Activated T-helper 1 cell treated with Interleukin-2 at 50 U/mL for 16 hours (primary cell): ENCODE results near the gene TIMMDC1.
A peak's percentile ranks its signal among the peaks of the same experiment; 100 is the strongest.

Experiments used
- DNase-seq: peaks from one replicate; pipeline ENCODE4 v3.0.0-alpha.2; 2020; ENCODE audit warnings: low read depth

TIMMDC1 gene, protein sequence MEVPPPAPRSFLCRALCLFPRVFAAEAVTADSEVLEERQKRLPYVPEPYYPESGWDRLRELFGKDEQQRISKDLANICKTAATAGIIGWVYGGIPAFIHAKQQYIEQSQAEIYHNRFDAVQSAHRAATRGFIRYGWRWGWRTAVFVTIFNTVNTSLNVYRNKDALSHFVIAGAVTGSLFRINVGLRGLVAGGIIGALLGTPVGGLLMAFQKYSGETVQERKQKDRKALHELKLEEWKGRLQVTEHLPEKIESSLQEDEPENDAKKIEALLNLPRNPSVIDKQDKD

GRCh38 chr3:119498186-119499011, at the start of gene TIMMDC1:
TSS of gene TIMMDC1 (plus strand) at chr3:119498547. CDS start at chr3:119498734, 187 bp downstream.
- DNase-seq: peak; percentile 97

DNA sequence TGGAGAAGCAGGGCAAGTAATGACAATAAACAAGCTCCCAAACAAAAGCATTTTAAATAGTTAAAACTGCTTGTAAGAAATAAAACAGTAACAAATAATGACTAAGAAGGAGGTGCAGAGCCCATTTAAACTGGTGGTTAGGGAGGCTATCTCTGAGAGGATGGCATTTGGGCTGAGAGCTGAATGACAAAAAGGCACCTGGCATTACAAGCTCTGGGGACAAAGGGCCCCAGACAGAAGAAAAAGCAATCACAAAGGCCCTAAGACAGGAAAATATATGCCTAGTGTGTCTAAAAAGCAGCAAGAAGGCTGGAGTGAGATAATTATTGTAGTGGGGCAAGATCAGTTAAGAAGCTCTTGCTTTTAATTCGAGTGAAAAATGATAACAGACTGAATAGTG, 44.5 kb upstream of the TIMMDC1 start:
- DNase-seq: no peak

DNA sequence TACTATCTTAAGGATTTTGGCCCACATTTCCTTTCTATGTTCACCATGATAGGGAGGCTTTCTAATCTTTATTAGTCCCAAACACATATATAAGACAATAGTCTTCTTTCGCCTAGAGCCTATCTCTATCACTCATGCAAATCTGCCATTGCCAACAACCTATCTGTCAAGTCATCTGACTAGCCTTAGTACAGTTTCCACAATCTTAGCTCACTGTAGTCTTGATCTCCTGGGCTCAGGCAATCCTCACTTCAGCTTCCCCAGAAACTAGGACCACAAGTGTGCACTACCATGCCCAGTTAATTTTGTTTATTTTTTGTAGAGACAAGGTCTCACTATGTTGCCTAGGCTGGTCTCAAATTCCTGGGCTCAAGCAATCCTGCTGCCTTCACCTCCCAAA, 41.9 kb upstream of the TIMMDC1 start:
- DNase-seq: no peak

GRCh38 chr3:119457246-119457645, 41.1 kb upstream of the TIMMDC1 start:
- no peak for DNase-seq

GRCh38 chr3:119463171-119464169, 34.9 kb upstream of the TIMMDC1 start, which contains the start of gene TMEM39A:
TSS of gene TMEM39A (minus strand) at chr3:119463615. CDS start at chr3:119462074, 1,541 bp downstream.
- peak; percentile 97 for DNase-seq

- no peak for DNase-seq
Observed at GRCh38 chr3:119468041-119468440, 30.3 kb upstream of the TIMMDC1 start.

DNA sequence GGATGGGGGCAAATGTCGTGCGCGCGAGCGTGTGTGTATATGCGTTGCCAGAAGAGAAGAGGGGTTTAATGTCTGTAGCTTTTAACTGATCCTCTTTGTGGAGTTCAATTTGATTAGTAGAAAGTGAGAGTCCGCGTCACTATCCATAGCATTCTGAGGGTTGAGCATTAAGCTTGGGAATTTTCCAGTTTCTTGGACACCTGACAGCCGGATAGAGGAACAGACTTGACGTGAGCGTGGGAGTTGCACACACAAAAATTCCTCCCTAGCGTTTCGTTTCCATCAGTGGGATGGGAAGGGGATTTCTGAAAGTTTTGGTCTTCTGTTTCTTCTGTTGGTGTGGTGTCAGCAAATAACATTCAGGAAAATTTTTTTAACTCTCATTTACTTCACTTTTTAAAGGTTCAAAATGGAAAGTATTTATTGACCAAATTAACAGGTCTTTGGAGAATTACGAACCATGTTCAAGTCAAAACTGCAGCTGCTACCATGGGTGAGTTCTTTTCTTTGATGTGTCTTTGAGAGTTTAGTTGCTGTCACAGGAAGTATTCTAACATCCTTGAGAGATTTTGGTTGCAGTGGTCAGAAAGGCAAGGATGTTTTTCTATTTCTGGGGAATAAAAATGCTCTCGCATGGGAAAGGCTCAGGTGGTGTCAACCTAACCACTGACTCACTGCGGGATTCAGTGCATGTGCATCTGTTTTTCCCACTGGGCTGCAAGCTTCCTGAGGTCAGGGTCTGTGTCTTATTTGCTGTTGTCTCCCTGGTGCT, 28.7 kb upstream of the TIMMDC1 start:
- DNase-seq: no peak

GRCh38 chr3:119470866-119471265, 27.5 kb upstream of the TIMMDC1 start:
- no peak for DNase-seq

DNA sequence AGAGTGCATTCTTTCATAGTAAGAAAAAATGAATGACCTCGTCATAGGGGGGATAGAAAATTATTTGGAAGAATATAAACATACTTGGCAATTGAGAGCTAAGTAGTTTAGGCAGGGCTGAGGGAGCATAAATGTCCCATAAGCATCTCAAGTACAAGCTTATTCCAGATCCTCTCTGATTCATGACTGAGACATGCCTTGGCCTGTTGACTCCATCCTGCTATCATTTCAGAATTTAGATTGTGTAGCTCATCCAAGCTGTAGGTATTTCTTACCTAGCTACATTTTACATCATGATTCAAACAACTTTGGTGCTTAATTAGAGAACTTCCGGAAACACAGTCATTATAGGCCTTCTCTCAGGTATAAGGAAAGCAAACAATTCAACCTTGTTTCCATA, 17.3 kb upstream of the TIMMDC1 start:
- DNase-seq: no peak

GRCh38 chr3:119483101-119483500, 15.2 kb upstream of the TIMMDC1 start:
- DNase-seq: no peak

DNA sequence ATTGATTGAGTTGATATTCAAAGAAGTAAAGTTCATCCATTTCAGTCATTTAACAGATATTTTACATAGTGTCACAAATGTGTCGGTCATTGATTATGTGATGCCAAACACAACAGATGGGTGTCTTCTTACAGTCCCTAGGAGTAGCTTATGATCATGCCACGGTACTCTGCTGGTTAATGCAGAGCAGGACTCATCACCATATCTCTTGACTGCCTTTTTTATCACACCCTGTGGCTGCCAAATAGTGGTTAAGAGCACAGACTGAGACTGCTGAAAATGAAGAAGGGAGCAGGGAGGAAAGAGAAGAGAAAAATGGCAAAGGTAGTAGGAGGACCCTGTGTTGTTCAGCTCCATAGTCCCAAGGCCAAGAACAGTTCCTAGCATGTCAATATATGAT, 12.8 kb upstream of the TIMMDC1 start:
- no peak for DNase-seq

GRCh38 chr3:119490153-119490552, 8.2 kb upstream of the TIMMDC1 start:
- DNase-seq: no peak

GRCh38 chr3:119492128-119492527, 6.2 kb upstream of the TIMMDC1 start:
- no peak for DNase-seq

- DNase-seq: no peak
Observed at GRCh38 chr3:119492810-119493209, 5.5 kb upstream of the TIMMDC1 start.

DNA sequence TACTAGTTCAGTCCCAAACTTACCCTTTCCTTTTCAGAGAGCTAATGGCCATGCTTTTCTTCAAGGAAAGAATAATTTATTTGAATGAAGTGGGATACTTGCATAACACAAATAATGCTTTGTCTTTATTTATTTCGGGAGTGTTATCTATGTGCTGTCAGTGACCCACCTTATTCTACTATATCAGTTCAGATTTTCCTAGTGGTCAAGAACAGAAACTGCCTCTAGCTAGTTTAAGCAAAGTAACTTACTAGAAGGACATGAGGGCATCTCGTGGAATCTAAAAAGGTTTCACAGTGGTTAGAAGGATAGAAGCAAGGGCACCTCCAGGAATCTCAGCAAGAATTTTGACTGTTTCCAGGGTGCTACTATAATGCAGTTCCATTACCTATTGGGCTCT, 3.8 kb upstream of the TIMMDC1 start:
- DNase-seq: no peak

DNA sequence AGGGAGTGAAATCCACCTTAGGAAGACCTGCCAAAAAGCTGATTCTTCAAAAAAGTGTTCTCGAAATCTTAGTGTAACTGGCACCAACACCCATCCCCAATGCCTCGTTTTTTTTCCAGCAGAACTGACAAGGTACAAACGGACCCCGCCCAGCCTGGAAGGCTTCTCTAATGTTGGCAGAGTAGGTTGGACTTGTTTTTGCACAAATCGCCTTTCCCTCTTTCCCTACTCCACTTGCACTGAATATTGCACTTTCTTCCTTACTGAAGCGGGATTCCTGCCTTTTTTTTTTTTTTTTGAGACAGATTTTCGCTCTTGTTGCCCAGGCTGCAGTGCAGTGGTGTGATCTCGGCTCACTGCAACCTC, 544 bp upstream of the TIMMDC1 start:
- no peak for DNase-seq

GRCh38 chr3:119500265-119500664, 1.9 kb downstream of the TIMMDC1 start:
- DNase-seq: no peak

GRCh38 chr3:119500901-119501300, 2.6 kb downstream of the TIMMDC1 start:
- DNase-seq: no peak

- DNase-seq: no peak
Observed at GRCh38 chr3:119506631-119507030, 8.3 kb downstream of the TIMMDC1 start.

DNA sequence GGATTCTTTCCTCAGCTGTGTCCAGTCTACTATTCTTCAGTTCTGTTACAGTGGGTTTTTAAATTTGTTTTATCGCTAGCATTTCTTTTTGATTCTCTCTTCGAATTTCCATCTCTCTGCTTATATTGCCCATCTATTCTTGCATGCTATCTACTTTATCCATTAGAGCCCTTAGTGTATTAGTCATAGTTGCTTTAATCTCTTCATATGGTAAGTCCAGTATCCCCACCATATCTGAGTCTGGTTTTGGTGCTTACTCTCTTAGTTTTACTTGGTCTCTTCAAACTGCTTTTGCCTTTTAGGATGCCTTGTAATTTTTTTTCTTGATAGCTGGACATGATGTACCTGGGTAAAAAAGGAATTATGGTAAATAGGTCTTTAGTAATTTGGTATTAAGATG, 9.1 kb downstream of the TIMMDC1 start:
- DNase-seq: no peak

GRCh38 chr3:119508172-119508845, 10.0 kb downstream of the TIMMDC1 start:
- DNase-seq: no peak
